KMS-11 (cell line): ENCODE measurements around the gene CNR1.

Experiments used
- H2AFZ ChIP-seq: fragments of 200-600 bp; sonication (generic); 2 replicates; pipeline ENCODE4 v1.6.1; 2016; ENCODE audit warnings: antibody characterized with exemption, mixed run types, low read depth
- H3K27ac ChIP-seq: fragments of 200-600 bp; sonication (generic); 2 replicates; pipeline ENCODE4 v1.6.1; 2016; ENCODE audit warnings: mild to moderate bottlenecking, mixed run types
- H3K27me3 ChIP-seq: fragments of 200-600 bp; sonication (generic); 2 replicates; pipeline ENCODE4 v1.6.1; 2017; ENCODE audit warnings: mild to moderate bottlenecking, low read depth, mixed run types, moderate library complexity; ENCODE audit not compliant: insufficient read depth
- H3K36me3 ChIP-seq: fragments of 200-600 bp; sonication (generic); 2 replicates; pipeline ENCODE4 v1.6.1; 2017; ENCODE audit warnings: mild to moderate bottlenecking, mixed run types; ENCODE audit not compliant: insufficient read depth
- H3K4me1 ChIP-seq: fragments of 200-600 bp; sonication (generic); 2 replicates; pipeline ENCODE4 v1.6.1; 2016; ENCODE audit warnings: mild to moderate bottlenecking, low read depth, mixed run types; ENCODE audit not compliant: poor library complexity, severe bottlenecking
- H3K4me2 ChIP-seq: fragments of 200-600 bp; sonication (generic); 2 replicates; pipeline ENCODE4 v1.7.0; 2016; ENCODE audit warnings: mild to moderate bottlenecking, mixed run types
- H3K4me3 ChIP-seq: fragments of 200-600 bp; sonication (generic); IDR thresholded peaks from 2 replicates; pipeline ENCODE4 v1.6.1; 2017; ENCODE audit warnings: low read depth, low read length, mixed read lengths; ENCODE audit not compliant: insufficient read depth
- H3K79me2 ChIP-seq: fragments of 200-600 bp; sonication (generic); 2 replicates; pipeline ENCODE4 v1.6.1; 2016; ENCODE audit warnings: low read depth, mixed run types; ENCODE audit not compliant: insufficient read depth
- H3K9ac ChIP-seq: fragments of 200-600 bp; sonication (generic); 2 replicates; pipeline ENCODE4 v1.6.1; 2016; ENCODE audit warnings: mild to moderate bottlenecking, mixed run types
- H4K20me1 ChIP-seq: fragments of 200-600 bp; sonication (generic); 2 replicates; pipeline ENCODE4 v1.6.1; 2016; ENCODE audit warnings: mild to moderate bottlenecking, mixed run types; ENCODE audit not compliant: insufficient read depth
- TF ChIP-seq, protein P1 (sequence below): fragments of 200-600 bp; sonication (generic); conservative IDR thresholded peaks from 2 replicates; pipeline ENCODE4 v1.6.1; 2017; ENCODE audit warnings: low read depth, mild to moderate bottlenecking, antibody characterized with exemption, low read length, moderate library complexity, mixed read lengths

The CNR1 gene

DNA sequence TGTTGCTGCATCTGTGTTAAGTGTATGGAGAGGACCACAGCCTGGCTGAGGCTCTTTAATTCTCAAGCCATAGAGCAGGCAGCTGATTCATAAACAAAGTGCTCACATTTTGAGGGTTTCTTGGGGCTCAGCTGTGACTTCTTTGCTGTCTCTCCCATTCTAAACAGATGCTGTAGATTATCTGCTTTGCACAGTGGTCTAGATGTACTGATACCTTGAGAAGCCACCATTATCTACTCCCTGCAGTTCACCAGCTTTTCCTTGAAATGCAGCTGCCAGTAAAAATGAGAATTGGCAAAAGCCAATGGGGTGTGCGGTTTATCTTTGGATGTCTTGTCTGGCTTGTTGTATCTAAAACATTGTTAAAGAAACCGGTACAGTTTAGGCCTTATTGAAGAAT lies 5.2 kb upstream of the CNR1 start:
- Histone ChIP-seq H3K79me2 (no peaks in the 10 kb centered on the region), H3K4me1 (no peaks in the 10 kb centered on the region), H3K4me2 (no peak overlapping the region), H2AFZ (no peak overlapping the region), H3K4me3 (no peak overlapping the region), H3K9ac (no peak overlapping the region), H3K27me3 (no peaks in the 10 kb centered on the region), H3K27ac (no peak overlapping the region), H3K36me3 (no peaks in the 10 kb centered on the region), H4K20me1 (no peaks in the 10 kb centered on the region)
- TF ChIP-seq, protein P1, sequence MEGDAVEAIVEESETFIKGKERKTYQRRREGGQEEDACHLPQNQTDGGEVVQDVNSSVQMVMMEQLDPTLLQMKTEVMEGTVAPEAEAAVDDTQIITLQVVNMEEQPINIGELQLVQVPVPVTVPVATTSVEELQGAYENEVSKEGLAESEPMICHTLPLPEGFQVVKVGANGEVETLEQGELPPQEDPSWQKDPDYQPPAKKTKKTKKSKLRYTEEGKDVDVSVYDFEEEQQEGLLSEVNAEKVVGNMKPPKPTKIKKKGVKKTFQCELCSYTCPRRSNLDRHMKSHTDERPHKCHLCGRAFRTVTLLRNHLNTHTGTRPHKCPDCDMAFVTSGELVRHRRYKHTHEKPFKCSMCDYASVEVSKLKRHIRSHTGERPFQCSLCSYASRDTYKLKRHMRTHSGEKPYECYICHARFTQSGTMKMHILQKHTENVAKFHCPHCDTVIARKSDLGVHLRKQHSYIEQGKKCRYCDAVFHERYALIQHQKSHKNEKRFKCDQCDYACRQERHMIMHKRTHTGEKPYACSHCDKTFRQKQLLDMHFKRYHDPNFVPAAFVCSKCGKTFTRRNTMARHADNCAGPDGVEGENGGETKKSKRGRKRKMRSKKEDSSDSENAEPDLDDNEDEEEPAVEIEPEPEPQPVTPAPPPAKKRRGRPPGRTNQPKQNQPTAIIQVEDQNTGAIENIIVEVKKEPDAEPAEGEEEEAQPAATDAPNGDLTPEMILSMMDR, result no peak

DNA sequence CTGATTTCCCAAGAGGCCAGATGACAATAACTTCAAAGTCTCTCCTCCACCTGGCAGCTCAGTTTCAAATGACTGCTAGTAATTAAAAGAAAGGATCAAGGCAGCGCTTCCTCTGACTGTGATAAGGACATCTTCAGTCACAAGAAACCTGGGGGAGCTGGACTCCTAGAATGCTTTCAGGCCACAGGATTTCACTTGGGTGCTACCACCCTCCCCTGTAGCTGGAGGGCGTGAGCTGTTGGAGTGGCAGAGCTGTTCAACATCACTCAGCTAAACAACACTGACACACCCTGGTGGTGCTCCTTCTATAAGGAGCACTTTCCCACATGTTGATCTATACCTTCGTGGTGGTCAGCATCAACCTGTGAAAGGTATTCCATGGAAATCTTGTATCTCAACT lies 2.2 kb upstream of the CNR1 start:
- Histone ChIP-seq H3K4me1 (peaks cover 6% of the 10 kb centered on the region), H3K27ac (no peak overlapping the region), H2AFZ (no peak overlapping the region), H3K79me2 (no peaks in the 10 kb centered on the region), H3K4me2 (no peak overlapping the region), H3K27me3 (no peaks in the 10 kb centered on the region), H4K20me1 (no peaks in the 10 kb centered on the region), H3K4me3 (no peak overlapping the region), H3K9ac (no peak overlapping the region), H3K36me3 (no peaks in the 10 kb centered on the region)
- TF ChIP-seq, protein P1, result no peak

DNA sequence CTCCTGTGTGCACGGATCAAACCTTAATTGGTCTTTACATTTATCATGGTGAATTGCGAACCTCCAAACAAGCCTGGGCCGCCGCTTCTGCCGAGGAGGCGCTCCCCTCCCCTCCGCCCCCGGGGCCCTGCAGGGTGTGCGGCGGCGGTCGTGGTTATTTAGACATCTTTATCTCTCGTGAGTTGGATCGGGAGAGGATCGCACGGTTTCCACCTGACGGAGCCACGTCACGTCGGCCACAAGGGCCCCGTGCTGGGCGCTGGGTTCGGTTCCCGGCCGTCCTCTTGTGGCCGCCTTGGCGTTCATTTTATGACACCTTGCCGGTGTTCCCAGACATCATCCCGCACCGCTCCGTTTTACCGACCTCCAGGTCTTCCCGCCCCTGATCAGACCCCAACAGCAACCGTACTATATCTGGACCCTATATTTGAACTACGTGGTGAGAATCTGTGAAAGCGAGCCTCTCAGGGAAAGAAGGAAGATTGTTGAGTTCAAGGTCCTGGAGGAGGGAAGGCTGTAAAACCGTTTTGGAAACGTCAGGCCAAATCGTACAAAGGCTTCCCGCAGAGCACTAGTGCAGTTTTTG lies 1.3 kb upstream of the CNR1 start:
- H3K27ac ChIP-seq, result no peak overlapping the region
- TF ChIP-seq, protein P1, result no peak
- H4K20me1 ChIP-seq, result no peaks in the 10 kb centered on the region
- H3K36me3 ChIP-seq, result no peaks in the 10 kb centered on the region
- H3K4me1 ChIP-seq, result peaks cover 6% of the 10 kb centered on the region
- H3K27me3 ChIP-seq, result no peaks in the 10 kb centered on the region
- no peaks in the 10 kb centered on the region for H3K79me2 ChIP-seq
- H3K4me3 ChIP-seq, result no peak overlapping the region
- no peak overlapping the region for H3K4me2 ChIP-seq
- no peak overlapping the region for H2AFZ ChIP-seq
- H3K9ac ChIP-seq, result no peak overlapping the region

DNA sequence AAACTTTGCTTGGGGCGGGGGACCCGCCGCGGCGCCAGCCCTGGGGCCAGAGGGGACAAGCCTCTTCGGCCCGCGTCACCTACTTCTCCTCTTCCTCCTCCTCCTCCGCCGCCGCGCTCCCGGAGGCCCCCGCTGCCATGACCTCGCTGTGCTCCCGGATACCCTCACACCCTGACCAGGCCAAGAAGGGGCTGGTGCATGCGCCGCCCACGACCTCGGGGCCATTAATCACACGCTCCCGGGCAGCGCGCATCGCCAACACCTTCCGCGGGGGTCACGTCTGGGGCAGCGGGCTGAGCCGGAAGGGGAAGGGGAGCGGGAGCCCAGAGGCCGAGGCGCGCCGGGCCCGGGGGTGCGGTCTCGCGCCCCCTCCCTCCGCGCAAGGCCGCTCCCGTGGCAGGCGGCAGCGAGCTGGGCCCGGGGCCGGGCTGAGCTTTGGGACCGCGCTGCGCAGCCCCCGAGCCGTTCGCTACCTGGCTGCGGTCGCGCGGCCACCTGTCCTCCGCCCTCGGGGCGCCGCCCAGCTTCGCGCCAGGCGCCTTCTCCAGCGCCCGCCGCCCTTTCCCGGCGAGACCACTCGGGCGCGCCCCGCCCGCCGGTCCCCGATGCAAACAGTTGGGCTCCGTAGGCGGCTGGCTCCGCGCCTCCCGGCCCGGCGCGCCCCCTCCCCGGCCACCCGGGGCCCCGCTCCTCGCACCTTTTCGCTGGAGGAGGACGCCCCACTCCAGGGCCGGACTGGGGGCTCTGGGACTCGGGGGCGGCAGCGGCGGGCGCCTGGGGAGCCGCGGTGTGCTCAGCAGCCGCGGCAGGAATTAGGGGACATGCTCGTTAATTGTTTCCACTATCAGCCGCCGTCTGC lies 575 bp upstream of the CNR1 start:
- Histone ChIP-seq H3K9ac (peak overlapping the region; percentile 25; the same call in 1 of the 2 replicates), H3K4me2 (peak overlapping the region; percentile 39; the same call in 1 of the 2 replicates), H3K27ac (no peak overlapping the region), H3K4me1 (peaks cover 6% of the 10 kb centered on the region), H3K4me3 (no peak overlapping the region), H4K20me1 (no peaks in the 10 kb centered on the region), H3K27me3 (no peaks in the 10 kb centered on the region), H2AFZ (peak overlapping the region; percentile 92), H3K79me2 (no peaks in the 10 kb centered on the region), H3K36me3 (no peaks in the 10 kb centered on the region)
- TF ChIP-seq, protein P1, result no peak
